GM12873 (cell line): ENCODE measurements around the gene ABCC4.

Experiments
- TF ChIP-seq, protein P1 (sequence below): IDR thresholded peaks from 2 replicates; pipeline ENCODE4 v1.5.1; 2012; ENCODE audit warnings: low read depth, mild to moderate bottlenecking, moderate library complexity, low read length, control low read depth; ENCODE audit not compliant: insufficient read depth; ENCODE audit errors: missing control alignments

The ABCC4 gene

DNA sequence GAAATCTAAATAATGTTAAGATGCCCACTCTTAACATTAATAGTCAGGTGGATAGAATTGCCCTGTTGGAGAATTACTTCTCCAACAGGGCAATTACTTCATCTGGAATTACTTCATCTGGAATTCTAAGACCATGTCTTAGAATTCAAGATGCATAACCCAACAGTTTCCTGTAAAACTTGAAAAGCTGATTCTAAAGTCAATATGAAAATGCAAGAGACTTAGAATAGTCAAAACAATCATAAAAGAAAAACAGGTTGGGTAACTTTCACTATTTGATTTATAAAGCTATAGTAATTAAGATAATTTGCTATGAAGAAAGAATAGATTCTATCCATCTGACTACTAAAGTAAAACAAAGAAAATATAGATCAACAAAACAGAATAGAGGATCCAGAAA lies 75.2 kb downstream of the ABCC4 start:
- TF ChIP-seq, protein P1, sequence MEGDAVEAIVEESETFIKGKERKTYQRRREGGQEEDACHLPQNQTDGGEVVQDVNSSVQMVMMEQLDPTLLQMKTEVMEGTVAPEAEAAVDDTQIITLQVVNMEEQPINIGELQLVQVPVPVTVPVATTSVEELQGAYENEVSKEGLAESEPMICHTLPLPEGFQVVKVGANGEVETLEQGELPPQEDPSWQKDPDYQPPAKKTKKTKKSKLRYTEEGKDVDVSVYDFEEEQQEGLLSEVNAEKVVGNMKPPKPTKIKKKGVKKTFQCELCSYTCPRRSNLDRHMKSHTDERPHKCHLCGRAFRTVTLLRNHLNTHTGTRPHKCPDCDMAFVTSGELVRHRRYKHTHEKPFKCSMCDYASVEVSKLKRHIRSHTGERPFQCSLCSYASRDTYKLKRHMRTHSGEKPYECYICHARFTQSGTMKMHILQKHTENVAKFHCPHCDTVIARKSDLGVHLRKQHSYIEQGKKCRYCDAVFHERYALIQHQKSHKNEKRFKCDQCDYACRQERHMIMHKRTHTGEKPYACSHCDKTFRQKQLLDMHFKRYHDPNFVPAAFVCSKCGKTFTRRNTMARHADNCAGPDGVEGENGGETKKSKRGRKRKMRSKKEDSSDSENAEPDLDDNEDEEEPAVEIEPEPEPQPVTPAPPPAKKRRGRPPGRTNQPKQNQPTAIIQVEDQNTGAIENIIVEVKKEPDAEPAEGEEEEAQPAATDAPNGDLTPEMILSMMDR, result no peak

DNA sequence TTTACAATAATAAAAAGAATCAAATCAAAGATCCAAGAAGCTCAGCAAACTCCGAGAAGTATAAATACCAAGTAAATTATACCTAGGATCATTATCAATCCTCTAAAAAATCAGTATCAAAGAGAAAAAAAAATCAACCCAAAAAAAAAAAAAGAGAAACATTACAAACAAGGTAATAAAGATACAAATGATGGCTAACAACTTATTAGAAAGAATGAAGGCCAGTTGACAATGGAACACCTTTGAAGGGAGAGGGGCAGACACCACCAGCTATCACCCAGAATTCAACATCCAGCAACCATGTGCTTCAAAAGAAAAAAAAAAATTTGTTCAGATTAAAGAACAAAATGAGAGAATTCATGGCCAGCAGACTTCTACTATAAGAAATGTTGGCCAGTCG lies 77.2 kb downstream of the ABCC4 start:
- TF ChIP-seq, protein P1, result no peak

DNA sequence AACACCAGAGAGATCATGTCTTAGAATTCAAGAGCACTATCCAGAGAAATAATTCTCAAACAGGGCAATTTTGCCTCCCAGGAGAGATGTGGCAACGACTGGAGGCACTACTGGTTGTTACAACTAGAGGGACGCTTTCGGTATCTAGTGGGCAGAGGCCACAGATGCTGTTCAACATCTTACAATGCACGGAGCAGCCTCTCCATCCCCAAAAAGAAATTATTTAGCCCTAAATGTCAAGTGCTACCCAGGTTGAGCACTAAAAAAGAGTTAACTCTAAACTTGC lies 78.6 kb downstream of the ABCC4 start:
- TF ChIP-seq, protein P1, result peak; percentile 37

DNA sequence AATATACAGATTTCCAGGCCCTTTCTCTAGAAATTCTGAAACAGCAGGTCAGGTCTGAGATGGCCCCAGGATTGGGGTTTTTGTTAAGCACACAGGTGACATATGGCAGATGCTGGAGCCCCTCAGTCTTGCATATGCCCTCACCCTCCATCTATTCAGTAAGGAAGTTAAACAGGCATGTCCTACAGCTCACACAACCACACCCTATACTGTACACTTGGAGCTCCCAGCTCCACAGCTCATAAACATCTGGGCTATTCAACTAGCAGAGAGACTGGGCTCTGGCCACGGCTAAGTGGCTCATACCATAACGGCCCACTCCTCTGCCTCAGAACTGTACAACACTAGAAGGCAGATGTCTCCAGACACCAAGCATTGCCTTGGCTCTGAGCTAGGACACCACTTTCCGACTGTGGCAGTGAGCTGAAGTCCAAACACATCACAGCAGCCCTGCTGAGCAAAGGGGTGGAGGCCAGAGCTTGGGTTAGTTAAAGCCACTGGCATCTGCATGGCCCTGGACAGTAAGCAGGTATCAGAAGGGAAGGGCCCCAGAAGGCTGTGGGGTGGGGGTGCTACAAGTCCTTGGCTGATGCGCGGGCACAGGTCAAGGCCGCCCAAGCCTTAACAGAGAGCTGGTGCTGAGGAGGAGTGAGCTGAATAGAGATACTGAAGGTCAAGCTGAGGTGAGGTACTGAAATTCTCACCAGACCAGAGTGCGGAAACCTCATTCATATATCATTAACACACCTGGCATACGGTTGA lies 79.1 kb downstream of the ABCC4 start:
- TF ChIP-seq, protein P1, result no peak

DNA sequence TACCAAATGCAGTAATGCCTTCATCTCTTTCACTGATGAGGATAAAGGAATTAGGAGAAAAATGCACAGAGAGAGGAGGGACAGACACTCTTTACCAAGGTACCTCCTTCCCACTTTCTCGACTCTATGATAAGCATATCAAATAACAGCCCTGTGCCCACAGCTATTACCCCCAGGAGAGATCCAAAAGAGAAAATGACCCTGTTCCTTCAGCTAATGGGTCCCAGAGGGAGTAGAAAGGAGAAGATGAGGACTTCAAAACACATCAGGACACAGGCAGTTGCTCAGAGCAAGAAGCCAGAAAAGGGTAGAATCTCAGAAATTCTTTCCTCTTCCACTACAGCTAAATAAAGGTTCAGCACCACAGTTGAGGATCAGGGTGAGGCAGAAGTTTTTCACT lies 80.6 kb downstream of the ABCC4 start:
- TF ChIP-seq, protein P1, result no peak

DNA sequence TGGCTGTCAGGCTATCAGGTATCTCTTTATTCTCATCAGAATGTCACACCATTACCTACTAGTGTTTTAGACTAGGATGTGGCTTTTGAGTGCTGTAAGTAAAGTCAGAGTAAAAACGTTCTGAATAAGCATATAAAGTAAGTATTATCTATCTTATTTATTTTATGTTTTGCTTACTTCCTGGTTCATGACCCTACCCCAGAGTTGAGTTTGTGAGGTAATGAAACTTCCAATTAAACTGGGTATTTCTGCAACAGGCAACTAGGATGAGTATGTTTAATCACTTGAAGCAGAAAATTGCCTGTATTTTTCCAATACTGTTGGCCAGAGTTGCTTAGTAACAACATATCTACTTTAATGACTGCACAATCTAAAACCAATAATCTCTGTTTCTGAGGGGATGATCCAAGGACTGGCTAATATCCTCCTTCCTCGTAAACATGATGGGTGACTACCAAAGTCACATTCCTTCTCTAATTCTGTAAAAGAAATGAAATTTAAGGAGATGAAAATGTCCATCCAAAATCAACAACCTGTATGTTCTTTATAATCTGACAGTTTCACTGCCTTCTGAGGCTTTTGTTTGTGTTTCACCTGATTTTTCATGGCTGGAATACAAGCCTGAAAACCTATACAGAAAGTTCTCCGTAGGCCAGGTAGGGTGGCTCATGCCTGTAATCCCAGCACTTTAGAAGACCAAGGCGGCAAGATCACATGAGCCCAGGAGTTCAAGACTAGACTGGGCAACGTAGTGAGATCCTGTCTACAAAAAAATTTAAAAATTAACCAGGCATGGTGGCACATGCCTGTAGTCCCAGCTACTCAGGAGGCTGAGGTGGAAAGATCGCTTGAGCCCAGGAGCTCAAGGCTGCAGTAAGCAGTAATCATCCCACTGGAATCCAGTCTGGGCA lies 83.1 kb downstream of the ABCC4 start:
- TF ChIP-seq, protein P1, result no peak

DNA sequence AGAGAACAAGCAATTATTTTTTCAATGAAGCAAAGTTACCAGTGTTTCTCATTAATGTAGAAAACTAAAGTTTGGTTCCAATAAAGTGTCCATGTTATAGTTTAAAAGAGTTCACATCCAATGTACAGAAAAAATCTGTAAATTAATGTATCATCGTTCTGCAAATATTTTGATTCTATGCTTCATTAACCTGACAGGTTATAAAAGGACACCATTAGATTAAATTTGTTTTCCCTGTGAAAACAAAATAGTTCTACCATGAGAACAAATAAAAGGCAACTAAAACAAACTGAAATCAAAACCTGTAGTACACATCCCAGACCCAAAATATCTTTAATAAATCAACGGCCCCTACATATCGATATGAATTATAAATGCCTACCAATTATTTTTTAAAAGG lies 85.1 kb downstream of the ABCC4 start:
- TF ChIP-seq, protein P1, result no peak
